ENCODE data around the gene UTP15. TPM values are rescaled to one million over a fixed set of nuclear protein-coding genes. Genes with fewer than 3 reads are reported as not detected.
A peak's percentile ranks its signal among the peaks of the same experiment; 100 is the strongest.

Gene UTP15
- total RNA-seq, 1 donor from 2014 or later, result 10.2 TPM

GRCh38 chr5:73534971-73535370 is 30.6 kb upstream of the UTP15 start:
- Histone ChIP-seq H3K4me1 (no peaks in the 10 kb centered on the region), H3K4me3 (no peak overlapping the region), H3K36me3 (no peaks in the 10 kb centered on the region), H3K27ac (replicated peaks) (no peak overlapping the region), H3K27me3 (ENCODE audit: low read depth) (peaks cover 43% of the 10 kb centered on the region), H3K9me3 (replicated peaks) (peaks cover 4% of the 10 kb centered on the region)
- TF ChIP-seq CTCF (IDR thresholded peaks at IDR 0.05; ENCODE audit: borderline replicate concordance), result no peak
- intact Hi-C loops (cut with micrococcal nuclease), result no loop called here
- DNase-seq, result no peak

GRCh38 chr5:73539730-73540129 is 25.8 kb upstream of the UTP15 start:
- Histone ChIP-seq H3K36me3 (no peaks in the 10 kb centered on the region), H3K9me3 (replicated peaks) (peaks cover 3% of the 10 kb centered on the region), H3K27ac (replicated peaks) (no peak overlapping the region), H3K27me3 (ENCODE audit: low read depth) (peaks cover 21% of the 10 kb centered on the region), H3K4me3 (no peak overlapping the region), H3K4me1 (peaks cover 2% of the 10 kb centered on the region)
- TF ChIP-seq CTCF (IDR thresholded peaks at IDR 0.05; ENCODE audit: borderline replicate concordance), result no peak
- no peak for DNase-seq
- intact Hi-C loops (cut with micrococcal nuclease), result no loop called here

- Histone ChIP-seq H3K4me1 (peaks cover 6% of the 10 kb centered on the region), H3K27me3 (ENCODE audit: low read depth) (peaks cover 21% of the 10 kb centered on the region), H3K4me3 (no peak overlapping the region), H3K27ac (replicated peaks) (no peak overlapping the region), H3K36me3 (no peaks in the 10 kb centered on the region), H3K9me3 (replicated peaks) (no peaks in the 10 kb centered on the region)
- no peak for TF ChIP-seq CTCF (IDR thresholded peaks at IDR 0.05; ENCODE audit: borderline replicate concordance)
- no peak for DNase-seq
- intact Hi-C loops (cut with micrococcal nuclease), result no loop called here
Measured at GRCh38 chr5:73540192-73540591, 25.4 kb upstream of the UTP15 start.

- intact Hi-C loops (cut with micrococcal nuclease), result no loop called here
- Histone ChIP-seq H3K27me3 (ENCODE audit: low read depth) (peaks cover 21% of the 10 kb centered on the region), H3K27ac (replicated peaks) (no peak overlapping the region)
Measured at GRCh38 chr5:73542020-73542419, 23.5 kb upstream of the UTP15 start.

GRCh38 chr5:73544429-73545402 is 20.8 kb upstream of the UTP15 start:
- H3K27ac ChIP-seq (replicated peaks), result no peak overlapping the region
- TF ChIP-seq CTCF (IDR thresholded peaks at IDR 0.05; ENCODE audit: borderline replicate concordance), result no peak
- peak; percentile 19 for DNase-seq
- intact Hi-C loops (cut with micrococcal nuclease), result no loop called here
- peaks cover 12% of the 10 kb centered on the region for H3K27me3 ChIP-seq (ENCODE audit: low read depth)
- H3K36me3 ChIP-seq, result no peaks in the 10 kb centered on the region
- no peak overlapping the region for H3K4me3 ChIP-seq
- H3K9me3 ChIP-seq (replicated peaks), result no peaks in the 10 kb centered on the region
- H3K4me1 ChIP-seq, result peaks cover 7% of the 10 kb centered on the region

More at GRCh38 chr5:73542020-73542419, 23.5 kb upstream of the UTP15 start:
- no peaks in the 10 kb centered on the region for H3K9me3 ChIP-seq (replicated peaks)
- peaks cover 7% of the 10 kb centered on the region for H3K4me1 ChIP-seq
- TF ChIP-seq CTCF (IDR thresholded peaks at IDR 0.05; ENCODE audit: borderline replicate concordance), result no peak
- no peak for DNase-seq
- no peak overlapping the region for H3K4me3 ChIP-seq
- no peaks in the 10 kb centered on the region for H3K36me3 ChIP-seq
